HG03060 (cell line): ENCODE results near the gene TLR10.
"Not testable (repeated sequence)": the region's sequence is repeated elsewhere in the genome, so short reads cannot be mapped to it uniquely, and the experiment has no call there.

Experiments used
- ATAC-seq: cut with Tn5 transposase; IDR thresholded peaks from one replicate; pipeline ENCODE4 v1.9.1; 2021; ENCODE audit warnings: low read depth, moderate number of reproducible peaks; ENCODE audit not compliant: unreplicated experiment

Gene TLR10

DNA sequence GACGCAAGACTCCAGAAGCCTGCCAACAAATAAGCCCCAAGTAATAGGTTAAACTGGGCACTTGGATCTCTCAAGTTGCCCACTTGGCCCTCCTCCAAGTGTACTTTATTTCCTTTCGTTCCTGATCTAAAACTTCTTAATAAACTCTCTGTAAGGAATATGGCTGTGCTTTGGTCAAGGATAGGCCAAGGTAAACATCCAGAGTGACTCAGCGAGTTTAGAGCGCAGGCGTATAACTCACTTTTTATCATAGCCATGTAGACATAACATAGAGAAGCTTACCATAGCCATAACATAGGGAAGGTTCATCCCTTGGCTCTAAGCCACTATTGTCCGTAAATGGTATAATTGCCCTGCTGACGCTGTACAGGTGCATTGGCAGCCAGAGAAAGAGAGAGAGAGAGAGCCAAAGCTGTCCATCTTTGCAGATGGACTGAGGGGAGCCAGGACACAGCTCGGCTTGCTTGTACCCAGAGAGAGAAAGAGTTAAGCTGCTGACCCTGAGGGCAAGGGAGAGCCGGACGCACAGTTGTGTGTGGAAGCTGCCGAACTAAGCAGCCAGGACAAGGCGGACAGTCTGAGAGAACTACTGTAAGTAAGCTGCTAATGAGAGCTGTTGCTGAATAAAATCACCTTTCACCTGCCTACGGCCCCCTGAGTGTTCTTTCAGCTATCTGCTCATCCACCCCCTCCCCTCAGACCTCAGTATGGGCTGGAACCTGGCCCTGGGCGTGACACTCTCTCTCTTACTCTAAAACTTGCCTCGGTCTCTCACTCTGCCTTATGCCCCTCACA is 20.0 kb upstream of the TLR10 start:
- ATAC-seq, result no peak

GRCh38 chr4:38800961-38801450 is 18.2 kb upstream of the TLR10 start:
- no peak for ATAC-seq

- no peak for ATAC-seq
Measured at GRCh38 chr4:38800366-38800765, 17.6 kb upstream of the TLR10 start.

DNA sequence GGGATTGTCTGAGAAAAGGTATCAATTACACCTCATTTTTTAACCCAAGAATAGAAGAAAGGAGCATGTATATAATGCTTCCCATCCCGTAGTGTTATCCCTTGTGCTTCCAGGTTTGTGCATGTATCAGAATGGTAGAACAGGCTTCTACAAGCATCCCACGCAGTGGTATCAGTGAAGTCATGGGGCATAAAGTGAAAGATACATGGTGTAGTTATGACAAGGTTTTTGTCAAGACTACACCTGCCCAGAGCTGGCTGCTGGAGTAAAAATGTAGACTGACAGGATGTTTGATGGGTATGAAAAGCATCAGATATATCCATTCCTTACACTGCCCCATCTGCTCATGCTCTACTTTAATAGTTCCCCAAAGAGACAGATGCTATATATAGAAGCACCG is 12.3 kb upstream of the TLR10 start:
- no peak for ATAC-seq

DNA sequence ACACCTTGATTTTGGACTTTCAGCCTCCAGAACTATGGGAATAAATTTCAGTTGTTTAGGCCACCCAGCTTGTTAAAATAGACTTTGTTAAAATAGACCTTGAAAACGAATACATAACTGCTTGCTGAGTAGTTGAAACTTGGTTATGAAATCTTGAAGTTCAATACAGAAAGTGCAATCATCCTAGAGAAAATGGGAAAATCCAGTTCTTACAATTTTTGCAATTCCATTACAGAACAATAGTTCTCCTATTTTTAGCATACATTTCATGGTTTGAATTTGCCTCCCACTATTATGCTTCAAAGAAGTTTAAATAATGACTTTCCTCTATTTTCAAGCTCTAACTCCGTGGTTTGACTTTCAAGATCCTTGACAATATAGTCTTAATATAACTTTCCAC is 11.3 kb upstream of the TLR10 start:
- ATAC-seq, result no peak

GRCh38 chr4:38791010-38791409 is 8.2 kb upstream of the TLR10 start:
- ATAC-seq, result no peak

GRCh38 chr4:38788317-38788716 is 5.5 kb upstream of the TLR10 start:
- no peak for ATAC-seq

DNA sequence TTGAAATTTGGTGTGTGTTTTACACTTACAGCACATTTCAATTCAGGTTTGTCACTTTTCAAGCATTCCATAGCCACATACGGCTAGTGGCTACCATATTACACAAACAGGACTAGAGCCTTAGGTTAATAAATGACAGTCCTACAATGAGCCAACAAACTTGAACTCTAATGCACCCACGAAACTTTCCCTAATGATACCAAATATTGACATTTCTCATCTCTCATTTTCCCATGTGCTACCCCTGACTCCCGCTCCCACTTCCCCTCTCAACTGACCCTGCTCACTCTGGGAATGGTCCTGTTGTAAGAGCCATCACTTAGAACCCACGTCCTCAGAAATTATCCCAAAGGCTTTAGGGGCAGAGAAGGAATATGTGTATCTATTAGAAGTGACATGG is 4.9 kb upstream of the TLR10 start:
- ATAC-seq, result no peak

DNA sequence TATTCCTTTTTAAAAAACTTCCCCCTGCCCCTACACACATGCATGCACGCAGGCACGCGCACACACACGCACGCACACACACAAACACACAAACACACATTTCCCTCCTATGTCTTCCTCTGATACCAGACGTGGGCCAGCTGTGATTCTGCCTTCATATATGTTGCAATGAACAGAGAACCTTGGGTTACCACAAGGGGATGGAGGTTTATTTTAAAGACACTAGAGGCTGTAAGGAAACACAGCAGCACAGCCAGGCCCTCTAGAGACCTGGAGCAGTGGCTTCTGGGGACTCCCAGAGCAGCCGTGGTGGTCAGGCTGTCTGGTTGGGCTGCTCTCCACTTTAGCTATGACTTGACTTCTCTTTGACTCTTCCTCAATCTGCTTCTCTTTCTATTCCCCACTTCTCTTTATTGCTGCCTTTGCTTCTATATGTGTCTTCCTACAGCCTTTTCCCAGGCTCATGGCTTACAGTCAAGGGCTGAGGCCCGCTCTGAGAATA is 3.2 kb upstream of the TLR10 start:
- no peak for ATAC-seq

GRCh38 chr4:38785041-38785790 is 2.4 kb upstream of the TLR10 start:
- no peak for ATAC-seq

GRCh38 chr4:38784141-38784540 is 1.4 kb upstream of the TLR10 start:
- ATAC-seq, result no peak

GRCh38 chr4:38783109-38783460 is 295 bp upstream of the TLR10 start:
- no peak for ATAC-seq

DNA sequence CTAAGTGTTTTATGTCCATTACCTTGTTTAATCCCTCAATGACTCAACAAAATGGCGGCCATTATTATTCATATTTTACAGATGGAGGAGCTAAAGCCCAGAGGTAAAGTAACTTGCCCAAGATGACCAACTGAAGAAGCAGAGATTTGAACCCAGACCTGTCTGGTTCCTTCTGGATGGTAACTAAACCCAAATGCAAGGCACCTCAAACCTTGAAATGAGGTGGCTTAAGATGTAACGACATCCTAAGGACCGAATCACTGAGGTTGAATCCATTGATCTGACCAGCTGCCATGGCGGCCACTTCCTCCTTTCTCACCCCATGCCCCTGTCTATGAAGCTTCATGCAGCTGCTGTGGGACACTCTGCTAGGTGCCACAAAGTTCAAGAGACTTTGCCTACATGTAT is 932 bp downstream of the TLR10 start:
- ATAC-seq, result no peak

- ATAC-seq, result no peak
Measured at GRCh38 chr4:38780833-38781484, 1.8 kb downstream of the TLR10 start.

- ATAC-seq, result no peak
Measured at GRCh38 chr4:38779790-38780189, 3.0 kb downstream of the TLR10 start.

GRCh38 chr4:38777925-38778324 is 4.9 kb downstream of the TLR10 start:
- ATAC-seq, result not testable (repeated sequence)

- no peak for ATAC-seq
Measured at GRCh38 chr4:38775326-38775725, 7.5 kb downstream of the TLR10 start.

DNA sequence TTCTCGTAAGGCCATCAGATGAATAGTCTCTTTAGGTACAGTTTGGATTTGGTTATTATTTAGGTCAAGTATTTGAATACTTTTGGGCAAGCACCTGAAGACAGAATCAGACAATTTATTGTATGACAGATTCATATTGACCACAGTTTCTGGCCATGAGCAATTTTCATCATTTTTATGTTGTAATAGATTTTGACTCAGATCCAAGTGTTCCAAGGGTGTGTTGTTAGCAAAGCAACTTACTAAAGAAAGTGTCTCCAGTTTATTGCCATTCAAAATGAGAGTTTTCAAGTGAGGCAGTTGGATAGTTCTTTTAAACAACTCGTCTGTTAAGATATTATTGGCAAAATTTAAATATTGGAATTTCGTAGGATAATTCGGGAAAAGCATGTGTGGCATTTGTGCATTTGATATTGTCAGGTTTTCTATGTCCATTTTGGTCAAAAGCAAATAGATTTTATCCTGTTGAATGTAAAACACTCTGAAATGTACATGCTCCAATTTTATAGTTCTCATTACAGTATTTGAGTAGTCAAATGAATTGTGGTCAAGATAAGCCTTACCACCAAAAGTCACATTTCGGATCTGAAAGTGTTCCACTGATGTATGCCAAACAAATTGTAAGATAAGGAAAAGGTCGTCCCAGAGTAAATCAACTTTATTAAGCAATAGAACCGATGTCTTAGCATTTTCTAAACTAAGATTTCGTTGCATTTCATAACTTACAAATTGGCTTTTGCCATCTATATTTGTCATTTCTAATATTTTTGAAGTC is 8.4 kb downstream of the TLR10 start:
- no peak for ATAC-seq

- ATAC-seq, result not testable (repeated sequence)
Measured at GRCh38 chr4:38770281-38770680, 12.5 kb downstream of the TLR10 start.

DNA sequence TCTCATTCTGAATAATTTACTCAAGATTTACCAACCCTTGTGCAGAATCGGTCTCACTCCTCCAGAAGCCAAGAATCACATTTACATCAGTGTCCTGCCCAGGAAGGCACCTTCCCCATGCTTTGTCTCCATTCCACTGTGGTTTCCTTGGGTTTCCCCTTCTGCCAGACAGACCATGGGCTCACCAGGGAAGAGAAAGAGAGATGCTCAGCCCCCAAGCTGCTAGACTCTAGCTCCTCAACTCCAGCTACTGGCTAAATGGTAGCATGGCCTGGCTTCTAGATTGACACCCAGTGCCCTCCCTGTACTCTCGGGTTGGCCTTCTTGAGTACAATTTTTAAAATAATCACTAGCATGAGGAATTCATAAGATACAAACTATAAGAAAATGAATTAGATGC is 12.9 kb downstream of the TLR10 start:
- ATAC-seq, result no peak
